Activated CD8-positive, alpha-beta memory T cell treated with anti-CD3 and anti-CD28 coated beads for 4 hours (primary cell): ENCODE data around the gene FAM118B.

Source experiments
- DNase-seq, 2 donors: peaks; one replicate each; pipeline ENCODE4 v3.0.0-alpha.2; 2020; ENCODE audit warnings: low read depth in 2 of 2

Gene FAM118B

GRCh38 chr11:126310200-126310991 is 98.8 kb downstream of the FAM118B start:
- peak in 1 of 2 donors; percentile 23 for DNase-seq

- no peak for DNase-seq
Measured at GRCh38 chr11:126310992-126311310, 99.4 kb downstream of the FAM118B start.

- DNase-seq, result no peak
Measured at GRCh38 chr11:126311401-126312291, 100.1 kb downstream of the FAM118B start.
